ENCODE results near the gene PTPRD.

DNA sequence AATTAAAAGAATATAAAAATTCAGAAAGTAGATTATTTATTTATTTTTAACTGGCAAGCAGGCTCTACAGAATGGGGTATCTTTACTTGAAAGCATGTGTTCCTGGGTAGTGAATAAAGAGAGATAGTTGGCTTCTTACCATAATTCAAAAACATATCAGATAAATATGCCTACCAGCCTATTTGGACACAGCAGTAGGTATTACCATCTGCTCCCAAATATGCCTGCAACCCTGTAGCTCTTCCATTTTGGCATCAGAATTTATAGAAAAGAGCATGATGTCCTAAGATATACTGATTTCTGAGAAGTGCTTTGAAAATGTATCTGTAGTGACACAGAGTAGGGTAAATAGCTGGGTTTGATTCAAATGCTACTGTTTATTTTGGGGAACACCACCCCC, 1512.7 kb downstream of the PTPRD start:
- no peak for TF ChIP-seq CREB1 (CRISPR knock-in tag; IDR thresholded peaks at IDR 0.05)
- TF ChIP-seq MXD4 (CRISPR knock-in tag; IDR thresholded peaks at IDR 0.05; ENCODE audit: borderline replicate concordance), result no peak
- TF ChIP-seq SP1 (CRISPR knock-in tag; conservative IDR thresholded peaks at IDR 0.05), result no peak
- no peak for TF ChIP-seq CTCF (IDR thresholded peaks at IDR 0.05)
- TF ChIP-seq ATF6 (CRISPR knock-in tag; IDR thresholded peaks at IDR 0.05), result no peak
- TF ChIP-seq TCF7 (CRISPR knock-in tag; IDR thresholded peaks at IDR 0.05; ENCODE audit: low read depth), result no peak
- no peak for TF ChIP-seq NFE2L1 (CRISPR knock-in tag; IDR thresholded peaks at IDR 0.05)
- TF ChIP-seq, protein P1, sequence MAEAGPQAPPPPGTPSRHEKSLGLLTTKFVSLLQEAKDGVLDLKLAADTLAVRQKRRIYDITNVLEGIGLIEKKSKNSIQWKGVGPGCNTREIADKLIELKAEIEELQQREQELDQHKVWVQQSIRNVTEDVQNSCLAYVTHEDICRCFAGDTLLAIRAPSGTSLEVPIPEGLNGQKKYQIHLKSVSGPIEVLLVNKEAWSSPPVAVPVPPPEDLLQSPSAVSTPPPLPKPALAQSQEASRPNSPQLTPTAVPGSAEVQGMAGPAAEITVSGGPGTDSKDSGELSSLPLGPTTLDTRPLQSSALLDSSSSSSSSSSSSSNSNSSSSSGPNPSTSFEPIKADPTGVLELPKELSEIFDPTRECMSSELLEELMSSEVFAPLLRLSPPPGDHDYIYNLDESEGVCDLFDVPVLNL (CRISPR knock-in tag; IDR thresholded peaks at IDR 0.05; ENCODE audit: borderline replicate concordance, low read depth), result no peak
- TF ChIP-seq CBFB (CRISPR knock-in tag; IDR thresholded peaks at IDR 0.05; ENCODE audit: low read depth), result no peak
